ENCODE measurements around the gene LRRC3.

The LRRC3 gene

GRCh38 chr21:44441581-44442265, 13.6 kb upstream of the LRRC3 start:
- peaks cover 3% of the 10 kb centered on the region for H3K27me3 Mint-ChIP-seq
- H3K4me1 Mint-ChIP-seq (ENCODE audit: low read depth) = no peaks in the 10 kb centered on the region
- no peaks in the 10 kb centered on the region for H3K9me3 Mint-ChIP-seq (ENCODE audit: low read depth)
- H3K36me3 Mint-ChIP-seq = peaks cover 2% of the 10 kb centered on the region
- H3K4me3 Mint-ChIP-seq = no peak overlapping the region
- no peak overlapping the region for H3K27ac Mint-ChIP-seq

- Mint-ChIP-seq H3K27ac (no peak overlapping the region), H3K27me3 (peaks cover 3% of the 10 kb centered on the region), H3K4me3 (no peak overlapping the region), H3K9me3 (ENCODE audit: low read depth) (no peaks in the 10 kb centered on the region), H3K36me3 (peaks cover 2% of the 10 kb centered on the region), H3K4me1 (ENCODE audit: low read depth) (no peaks in the 10 kb centered on the region)
Measured at GRCh38 chr21:44442266-44443125, 12.8 kb upstream of the LRRC3 start.

- Mint-ChIP-seq H3K27me3 (peaks cover 3% of the 10 kb centered on the region), H3K36me3 (peaks cover 2% of the 10 kb centered on the region), H3K27ac (no peak overlapping the region), H3K4me3 (no peak overlapping the region), H3K9me3 (ENCODE audit: low read depth) (no peaks in the 10 kb centered on the region), H3K4me1 (ENCODE audit: low read depth) (no peaks in the 10 kb centered on the region)
Measured at GRCh38 chr21:44443291-44443890, 11.9 kb upstream of the LRRC3 start.

GRCh38 chr21:44443891-44444285, 11.4 kb upstream of the LRRC3 start:
- H3K36me3 Mint-ChIP-seq = peaks cover 2% of the 10 kb centered on the region
- no peak overlapping the region for H3K27ac Mint-ChIP-seq
- H3K4me1 Mint-ChIP-seq (ENCODE audit: low read depth) = no peaks in the 10 kb centered on the region
- no peaks in the 10 kb centered on the region for H3K9me3 Mint-ChIP-seq (ENCODE audit: low read depth)
- no peak overlapping the region for H3K4me3 Mint-ChIP-seq
- H3K27me3 Mint-ChIP-seq = peaks cover 3% of the 10 kb centered on the region

GRCh38 chr21:44444286-44444931, 10.9 kb upstream of the LRRC3 start:
- Mint-ChIP-seq H3K27ac (no peak overlapping the region), H3K9me3 (ENCODE audit: low read depth) (no peaks in the 10 kb centered on the region), H3K36me3 (peaks cover 2% of the 10 kb centered on the region), H3K27me3 (peaks cover 6% of the 10 kb centered on the region), H3K4me1 (ENCODE audit: low read depth) (no peaks in the 10 kb centered on the region), H3K4me3 (no peak overlapping the region)

GRCh38 chr21:44445145-44445812, 10.0 kb upstream of the LRRC3 start:
- Mint-ChIP-seq H3K9me3 (ENCODE audit: low read depth) (no peaks in the 10 kb centered on the region), H3K4me1 (ENCODE audit: low read depth) (no peaks in the 10 kb centered on the region), H3K27me3 (peaks cover 6% of the 10 kb centered on the region), H3K36me3 (peaks cover under 1% of the 10 kb centered on the region), H3K27ac (no peak overlapping the region), H3K4me3 (no peak overlapping the region)

- no peak overlapping the region for H3K27ac Mint-ChIP-seq
- H3K4me3 Mint-ChIP-seq = no peak overlapping the region
- no peaks in the 10 kb centered on the region for H3K9me3 Mint-ChIP-seq (ENCODE audit: low read depth)
- H3K36me3 Mint-ChIP-seq = no peaks in the 10 kb centered on the region
- no peaks in the 10 kb centered on the region for H3K4me1 Mint-ChIP-seq (ENCODE audit: low read depth)
- H3K27me3 Mint-ChIP-seq = peaks cover 9% of the 10 kb centered on the region
Measured at GRCh38 chr21:44448651-44449131, 6.6 kb upstream of the LRRC3 start.

GRCh38 chr21:44449473-44450363, 5.6 kb upstream of the LRRC3 start:
- peaks cover 9% of the 10 kb centered on the region for H3K27me3 Mint-ChIP-seq

GRCh38 chr21:44450402-44450801, 4.9 kb upstream of the LRRC3 start:
- Mint-ChIP-seq H3K4me3 (no peak overlapping the region), H3K9me3 (ENCODE audit: low read depth) (no peaks in the 10 kb centered on the region), H3K4me1 (ENCODE audit: low read depth) (peaks cover 6% of the 10 kb centered on the region), H3K27ac (no peak overlapping the region), H3K27me3 (peaks cover 7% of the 10 kb centered on the region), H3K36me3 (no peaks in the 10 kb centered on the region)

More at GRCh38 chr21:44449473-44450363, 5.6 kb upstream of the LRRC3 start:
- Mint-ChIP-seq H3K4me3 (no peak overlapping the region), H3K27ac (peak overlapping the region; percentile 29), H3K36me3 (no peaks in the 10 kb centered on the region), H3K4me1 (ENCODE audit: low read depth) (peaks cover 5% of the 10 kb centered on the region), H3K9me3 (ENCODE audit: low read depth) (no peaks in the 10 kb centered on the region)

GRCh38 chr21:44450999-44451398, 4.3 kb upstream of the LRRC3 start:
- Mint-ChIP-seq H3K4me1 (ENCODE audit: low read depth) (peaks cover 6% of the 10 kb centered on the region), H3K4me3 (no peak overlapping the region), H3K27me3 (peaks cover 6% of the 10 kb centered on the region), H3K36me3 (no peaks in the 10 kb centered on the region), H3K9me3 (ENCODE audit: low read depth) (no peaks in the 10 kb centered on the region), H3K27ac (no peak overlapping the region)

GRCh38 chr21:44453120-44453519, 2.2 kb upstream of the LRRC3 start:
- H3K4me3 Mint-ChIP-seq = no peak overlapping the region
- H3K9me3 Mint-ChIP-seq (ENCODE audit: low read depth) = no peaks in the 10 kb centered on the region
- peaks cover 6% of the 10 kb centered on the region for H3K4me1 Mint-ChIP-seq (ENCODE audit: low read depth)
- H3K27ac Mint-ChIP-seq = no peak overlapping the region
- peaks cover 6% of the 10 kb centered on the region for H3K27me3 Mint-ChIP-seq
- no peaks in the 10 kb centered on the region for H3K36me3 Mint-ChIP-seq

- H3K27ac Mint-ChIP-seq = no peak overlapping the region
- peak overlapping the region; percentile 75 for H3K4me3 Mint-ChIP-seq
- peaks cover 5% of the 10 kb centered on the region for H3K27me3 Mint-ChIP-seq
- H3K9me3 Mint-ChIP-seq (ENCODE audit: low read depth) = no peaks in the 10 kb centered on the region
- H3K4me1 Mint-ChIP-seq (ENCODE audit: low read depth) = peaks cover 6% of the 10 kb centered on the region
- no peaks in the 10 kb centered on the region for H3K36me3 Mint-ChIP-seq
Measured at GRCh38 chr21:44454058-44454457, 1.3 kb upstream of the LRRC3 start.

GRCh38 chr21:44455524-44456213, 359 bp downstream of the LRRC3 start:
- peaks cover 6% of the 10 kb centered on the region for H3K4me1 Mint-ChIP-seq (ENCODE audit: low read depth)
- H3K36me3 Mint-ChIP-seq = no peaks in the 10 kb centered on the region
- H3K27me3 Mint-ChIP-seq = peaks cover 1% of the 10 kb centered on the region
- H3K4me3 Mint-ChIP-seq = peak overlapping the region; percentile 69
- H3K27ac Mint-ChIP-seq = no peak overlapping the region
- H3K9me3 Mint-ChIP-seq (ENCODE audit: low read depth) = no peaks in the 10 kb centered on the region

Measured in activated naive CD8-positive, alpha-beta T cell (primary cell).